Measurements from ENCODE around the gene FAM163A.

DNA sequence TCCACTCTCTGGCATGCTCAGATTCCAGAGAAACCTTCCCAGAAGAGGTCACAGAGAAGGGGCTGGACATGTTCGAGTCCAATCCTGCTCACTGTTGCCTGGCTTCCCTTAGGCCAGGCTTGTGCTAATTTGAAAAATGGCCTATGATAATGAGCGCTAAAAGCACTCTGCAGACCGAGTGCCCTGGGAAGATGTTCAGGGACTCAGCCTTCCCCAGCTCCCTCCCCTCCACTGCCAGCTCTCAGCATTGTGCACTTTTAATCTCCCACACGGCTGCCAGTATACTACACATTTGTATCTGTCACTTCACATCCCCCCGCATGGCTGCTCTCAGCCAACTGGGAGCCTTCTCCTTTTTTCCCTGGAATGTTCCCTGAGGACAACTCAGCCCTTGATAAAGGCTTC, 24.1 kb downstream of the FAM163A start:
- TF ChIP-seq POLR2A (IDR thresholded peaks at IDR 0.05; ENCODE audit: low read depth, low read length), result no peak
- TF ChIP-seq POLR2AphosphoS5 (IDR thresholded peaks at IDR 0.05; ENCODE audit: low read depth, low read length), result no peak

All from GM12892 (cell line).